NK-92 (cell line): Measurements from ENCODE around the gene ATG101.

Experiments used
- DNase-seq: peaks from one replicate; lab custom pipeline; 2025; ENCODE audit not compliant: unreplicated experiment; lab: John Stamatoyannopoulos, UW

The ATG101 gene, protein sequence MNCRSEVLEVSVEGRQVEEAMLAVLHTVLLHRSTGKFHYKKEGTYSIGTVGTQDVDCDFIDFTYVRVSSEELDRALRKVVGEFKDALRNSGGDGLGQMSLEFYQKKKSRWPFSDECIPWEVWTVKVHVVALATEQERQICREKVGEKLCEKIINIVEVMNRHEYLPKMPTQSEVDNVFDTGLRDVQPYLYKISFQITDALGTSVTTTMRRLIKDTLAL

DNA sequence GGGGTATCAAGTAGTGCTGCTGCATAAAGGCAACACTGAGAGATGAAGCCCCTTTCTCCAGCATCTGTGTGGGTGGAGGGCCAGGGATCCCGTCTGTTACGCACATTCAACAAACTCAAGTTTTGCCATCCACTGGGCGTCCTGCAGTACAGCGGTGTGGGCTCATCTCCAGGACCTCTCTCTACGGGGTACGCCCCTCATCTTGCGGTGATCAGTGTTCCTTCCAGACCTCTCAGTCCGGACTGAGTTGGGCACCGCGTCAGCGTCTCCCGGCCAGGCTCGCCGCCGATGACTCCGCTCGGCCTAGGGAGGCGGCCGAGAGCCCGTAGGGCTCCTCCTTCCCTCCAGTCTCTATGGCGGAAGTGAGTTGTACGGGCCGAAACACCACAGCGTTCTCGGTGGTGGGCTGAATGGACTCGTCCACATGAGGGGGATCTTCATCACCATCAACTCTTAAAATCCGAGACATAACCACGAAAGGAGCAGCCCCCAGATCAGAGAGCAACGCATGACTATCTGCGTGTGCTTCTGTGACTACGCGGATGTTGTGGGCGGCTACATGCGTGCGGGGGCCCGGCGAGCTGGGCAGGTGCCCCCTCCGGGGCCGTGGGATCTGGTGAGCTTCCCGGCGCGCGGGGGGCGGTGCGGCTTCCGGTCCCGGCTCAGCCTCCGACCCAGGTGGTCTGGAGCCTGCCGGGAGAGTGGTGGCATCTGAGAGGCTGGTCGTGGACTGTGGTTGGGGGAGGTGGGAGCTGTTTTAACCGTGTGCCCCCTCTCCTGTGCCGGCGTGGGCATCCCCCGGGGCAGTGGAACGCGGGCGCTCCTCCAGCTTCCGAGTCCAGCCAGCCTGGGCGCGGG, at the start of gene ATG101:
TSS of gene ATG101 (plus strand) at position 652 of the 858 bp plus-strand sequence. CDS start 3,673 bp downstream, outside the sequence.
- DNase-seq = peak; percentile 25

DNA sequence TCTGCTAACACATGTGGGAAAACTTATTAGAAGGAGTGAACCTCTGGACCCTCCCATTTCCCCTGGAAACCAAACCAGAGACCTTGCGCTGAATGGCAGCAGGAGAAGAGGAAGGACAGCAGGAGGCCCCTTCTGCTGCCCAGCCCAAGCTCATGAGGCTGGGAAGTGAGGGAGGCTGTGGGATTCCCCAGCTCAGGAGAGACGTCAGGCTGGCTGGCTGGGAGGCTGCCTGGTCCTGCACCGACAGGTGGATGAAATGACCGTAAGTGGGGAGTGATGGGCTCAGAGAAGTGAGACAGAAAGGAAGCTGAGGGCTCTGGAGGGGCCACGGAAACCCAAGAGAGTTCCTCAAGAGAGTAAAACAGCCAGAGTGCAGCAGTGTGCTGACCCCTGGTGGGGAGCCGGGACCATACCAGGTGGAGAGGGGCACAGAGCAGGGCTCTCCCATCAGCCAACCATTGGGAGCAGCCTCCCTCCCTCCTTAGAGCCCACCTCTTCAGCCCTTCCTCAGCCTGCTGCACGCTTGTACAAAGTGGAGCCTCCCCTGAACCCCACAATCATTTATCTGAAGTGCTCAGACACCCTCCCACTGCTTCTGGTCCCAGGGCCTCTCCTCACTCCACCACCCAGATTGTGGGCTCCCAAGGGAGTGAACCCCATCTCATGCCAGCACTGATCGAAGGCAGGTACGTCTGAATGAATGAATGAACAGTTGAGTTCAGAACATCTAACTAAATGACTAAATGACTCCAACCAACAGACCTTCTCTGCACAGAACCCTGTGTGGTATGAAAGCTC, 49.0 kb upstream of the ATG101 start:
- DNase-seq = no peak

DNA sequence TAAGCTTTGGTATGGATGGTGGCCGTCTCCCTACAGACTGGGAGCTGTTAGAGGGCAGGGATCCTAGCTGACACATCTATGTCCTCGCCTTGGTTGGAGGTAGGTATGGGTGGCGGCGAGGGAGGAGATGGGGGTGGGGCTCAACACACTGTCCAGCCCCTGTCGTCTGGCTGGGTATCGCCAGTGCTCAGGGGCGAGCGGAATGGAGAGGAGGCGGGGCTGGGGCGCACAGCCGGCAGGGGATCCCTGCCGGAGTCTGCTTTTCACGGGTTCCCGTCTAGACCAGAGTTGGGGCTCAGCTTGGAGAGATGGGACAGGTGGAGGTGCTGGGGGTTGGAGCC, 47.0 kb upstream of the ATG101 start:
- DNase-seq = no peak

DNA sequence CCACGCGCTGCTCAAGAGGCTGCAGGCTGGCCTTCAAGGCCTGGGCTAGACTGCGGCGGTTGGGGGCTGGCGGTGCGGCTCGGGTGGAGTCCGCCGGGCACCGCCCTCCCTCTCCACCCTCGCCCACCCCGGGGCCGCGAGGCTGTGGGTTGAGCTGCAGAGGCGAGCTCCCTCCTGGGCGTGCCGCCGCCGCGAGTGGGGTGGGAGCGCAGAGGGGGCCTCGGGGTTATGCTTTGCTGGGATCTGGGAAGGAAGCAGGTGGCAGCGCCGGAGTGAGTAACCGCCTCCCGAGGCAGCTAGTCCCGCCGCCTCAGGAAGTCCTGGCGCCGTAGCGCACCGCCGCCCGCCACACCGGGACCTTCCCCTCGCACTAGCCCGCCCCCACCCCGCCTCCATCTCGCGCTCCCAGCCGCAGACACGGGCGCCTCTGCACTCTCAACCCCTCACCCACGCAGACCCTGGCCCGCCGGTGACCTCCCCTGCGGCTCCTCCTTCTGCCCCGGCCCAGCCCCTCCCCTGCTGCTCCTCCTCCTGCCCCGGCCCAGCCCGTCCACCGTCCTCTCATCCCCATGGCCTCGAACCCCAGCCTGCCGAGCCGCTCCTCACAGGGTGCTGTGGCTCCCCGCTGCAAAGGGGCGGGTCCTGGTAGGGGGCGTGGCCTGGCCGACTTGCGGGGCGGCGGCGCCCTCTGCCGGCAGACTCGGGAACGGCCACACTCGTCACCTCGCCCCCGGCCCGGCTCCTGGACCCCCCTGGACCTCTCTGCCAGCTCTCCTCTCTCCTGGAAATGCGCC, 46.4 kb upstream of the ATG101 start:
- peak; percentile 33 for DNase-seq

DNA sequence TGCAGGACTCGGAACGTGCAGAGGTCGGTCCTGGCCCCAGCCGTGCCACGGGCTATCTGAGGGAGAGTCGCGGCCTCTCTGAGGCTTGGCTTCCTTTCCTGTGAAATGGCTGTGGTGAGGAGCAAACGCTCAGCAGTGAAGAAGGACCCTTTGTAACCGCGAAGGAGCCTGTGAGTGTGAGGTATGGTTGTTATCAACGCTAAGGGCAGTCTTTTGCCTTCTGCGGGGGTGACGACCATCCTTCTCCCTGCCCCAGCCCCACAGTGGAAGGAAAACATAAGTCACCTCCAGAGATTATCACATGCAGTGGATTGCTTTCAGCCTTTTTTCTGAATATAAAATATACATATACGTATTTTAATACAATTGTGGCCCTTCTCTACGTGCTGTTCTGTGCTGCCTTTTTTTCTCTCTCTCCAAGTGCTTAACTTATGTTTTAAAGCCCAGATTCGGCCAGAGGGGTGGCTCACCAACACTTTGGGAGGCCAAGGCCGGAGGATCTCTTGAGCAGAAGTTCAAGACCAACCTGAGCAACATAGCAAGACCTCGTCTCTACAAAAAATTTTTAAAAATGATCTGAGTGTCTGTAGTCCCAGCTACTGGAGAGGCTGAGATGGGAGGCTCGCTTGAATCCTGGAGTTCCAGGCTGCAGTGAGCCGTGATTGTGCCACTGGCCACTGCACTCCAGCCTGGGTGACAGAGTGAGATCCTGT, 45.6 kb upstream of the ATG101 start:
- DNase-seq = no peak

DNA sequence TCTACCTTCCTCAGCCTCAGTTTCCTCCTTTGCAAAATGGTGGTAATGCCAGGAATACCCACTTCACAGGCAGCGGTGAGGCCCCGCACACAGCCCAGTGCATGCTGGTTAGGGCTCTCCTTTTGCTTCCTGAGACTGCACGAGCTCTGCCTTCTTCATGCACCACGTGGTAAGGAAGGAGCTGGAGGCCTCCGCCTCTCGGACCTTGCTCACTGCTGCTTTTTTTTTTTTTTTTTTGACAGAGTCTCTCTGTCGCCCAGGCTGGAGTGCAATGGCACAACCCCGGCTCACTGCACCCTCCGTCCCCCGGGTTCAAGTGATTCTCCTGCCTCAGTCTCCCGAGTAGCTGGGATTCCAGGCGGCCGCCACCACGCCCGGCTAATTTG, 44.9 kb upstream of the ATG101 start:
- DNase-seq = no peak

DNA sequence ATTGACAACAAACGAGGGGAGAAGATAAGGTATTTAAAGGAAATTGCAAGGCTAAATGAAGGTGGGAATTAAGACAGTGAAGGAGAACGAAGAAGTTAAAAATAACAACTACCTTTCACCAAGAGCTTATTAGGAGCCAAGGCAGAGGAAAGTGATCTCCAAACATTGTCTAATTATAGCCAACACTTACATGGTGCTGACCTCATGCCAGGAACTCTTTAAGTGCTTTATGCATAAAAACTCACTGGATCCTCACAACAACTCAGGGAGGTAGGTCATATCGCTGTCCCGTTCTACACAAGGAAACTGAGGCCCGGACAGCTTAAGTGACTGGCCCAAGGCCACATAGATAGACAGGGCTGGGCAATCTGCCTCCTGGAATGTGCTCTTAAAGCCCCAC, 43.5 kb upstream of the ATG101 start:
- DNase-seq = no peak

DNA sequence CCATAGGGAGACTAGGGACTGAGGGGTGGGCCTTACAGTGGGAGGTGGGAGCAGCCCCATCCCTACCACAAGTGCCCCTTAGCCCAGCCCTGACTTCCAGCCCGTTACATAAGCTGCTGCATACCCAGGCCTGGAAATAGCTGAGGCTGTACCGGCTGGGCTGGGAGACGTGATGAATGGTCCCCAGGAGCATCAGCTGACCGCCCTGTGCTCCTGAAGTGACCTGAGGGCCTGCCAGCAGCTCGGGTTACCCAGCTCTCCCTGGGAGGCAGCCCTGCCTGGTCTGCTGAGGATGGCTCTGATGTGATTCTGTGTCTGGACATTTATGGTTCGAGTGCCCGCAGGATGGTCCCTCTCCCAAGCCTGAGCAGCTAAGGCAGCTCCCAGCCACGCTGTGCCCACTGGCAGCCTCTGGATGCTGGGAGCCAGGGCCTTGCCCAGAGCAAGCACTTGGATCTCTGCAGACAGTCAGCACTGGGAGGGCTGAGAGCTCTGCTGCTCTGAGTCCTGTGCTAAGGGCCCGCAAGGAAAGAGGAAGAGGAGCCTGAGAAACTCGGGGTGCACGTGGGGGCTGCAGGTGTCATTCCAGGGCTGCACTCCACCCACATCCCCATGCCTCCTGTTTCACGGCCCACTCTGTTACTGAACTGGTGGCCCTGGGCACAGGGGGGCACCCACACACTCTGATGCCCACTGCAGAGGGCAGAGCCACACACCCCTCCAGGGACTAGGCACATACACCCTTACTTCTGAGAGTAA, 42.5 kb upstream of the ATG101 start:
- DNase-seq = no peak

DNA sequence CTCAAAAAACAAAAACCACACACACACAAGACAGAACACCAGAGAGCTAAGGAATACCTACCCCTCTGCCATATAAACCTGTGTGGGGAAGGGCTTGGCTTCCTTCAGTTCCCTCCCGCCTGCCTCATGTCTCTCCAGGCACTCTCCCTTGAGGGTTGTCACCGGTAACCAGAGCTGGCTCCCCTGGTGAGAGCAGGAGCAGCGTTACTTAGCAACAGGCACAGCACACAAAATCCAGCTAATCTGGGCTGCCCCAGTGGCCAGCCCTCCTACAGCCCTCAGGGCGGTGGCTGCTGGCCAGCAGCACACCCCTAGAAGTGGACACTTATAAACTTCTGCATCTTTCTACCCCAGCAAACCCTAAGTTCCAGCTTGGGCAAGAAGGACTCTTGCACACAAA, 40.1 kb upstream of the ATG101 start:
- no peak for DNase-seq

DNA sequence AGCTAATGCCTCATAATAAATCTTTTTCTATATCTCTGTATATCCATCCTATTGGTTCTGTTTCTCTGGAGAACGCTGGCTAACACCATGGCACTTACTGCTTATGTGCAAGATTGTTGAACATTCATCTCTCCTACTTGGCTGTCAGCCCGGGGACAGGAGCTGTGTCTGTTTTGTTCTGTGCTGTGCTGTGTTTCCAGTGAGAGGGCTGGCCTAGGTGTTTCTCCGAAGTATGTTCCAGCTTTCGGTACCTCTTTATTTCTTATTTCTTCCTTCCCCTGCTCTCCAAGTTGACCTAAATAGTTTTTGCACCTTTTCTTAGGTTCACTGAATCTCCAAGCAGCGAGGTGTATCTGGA, 37.4 kb upstream of the ATG101 start:
- no peak for DNase-seq

DNA sequence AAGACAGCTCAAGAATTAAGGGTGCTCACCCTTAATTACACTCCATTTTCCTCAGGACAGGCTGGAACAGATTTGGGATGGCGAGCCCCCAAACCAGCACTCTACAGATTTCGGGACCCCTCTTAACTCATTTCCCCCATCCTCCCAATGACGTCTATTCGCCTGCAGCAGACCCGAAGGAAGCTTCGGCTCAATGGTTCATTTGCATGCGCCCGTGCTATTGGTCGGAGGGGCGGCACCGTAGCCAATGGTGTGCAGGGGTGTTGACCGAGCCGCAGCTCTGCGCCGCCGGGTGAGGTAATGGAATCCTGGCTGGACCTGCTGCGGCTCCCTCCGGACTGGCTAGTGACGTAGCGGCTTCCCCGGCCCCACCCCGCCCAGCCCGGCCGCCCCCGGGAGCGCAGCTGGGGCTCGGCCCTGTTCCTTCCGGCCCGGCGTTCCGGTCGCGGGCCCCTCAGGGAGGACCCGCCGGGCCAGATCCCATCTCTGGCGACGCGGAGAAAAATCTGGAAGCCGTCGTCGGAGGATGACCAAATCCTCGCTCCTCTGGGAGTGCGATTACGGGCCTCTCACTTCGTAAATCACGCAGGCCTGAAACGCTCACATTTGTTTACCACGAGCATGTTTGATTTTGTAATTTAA, 36.9 kb upstream of the ATG101 start:
- DNase-seq = peak; percentile 31

DNA sequence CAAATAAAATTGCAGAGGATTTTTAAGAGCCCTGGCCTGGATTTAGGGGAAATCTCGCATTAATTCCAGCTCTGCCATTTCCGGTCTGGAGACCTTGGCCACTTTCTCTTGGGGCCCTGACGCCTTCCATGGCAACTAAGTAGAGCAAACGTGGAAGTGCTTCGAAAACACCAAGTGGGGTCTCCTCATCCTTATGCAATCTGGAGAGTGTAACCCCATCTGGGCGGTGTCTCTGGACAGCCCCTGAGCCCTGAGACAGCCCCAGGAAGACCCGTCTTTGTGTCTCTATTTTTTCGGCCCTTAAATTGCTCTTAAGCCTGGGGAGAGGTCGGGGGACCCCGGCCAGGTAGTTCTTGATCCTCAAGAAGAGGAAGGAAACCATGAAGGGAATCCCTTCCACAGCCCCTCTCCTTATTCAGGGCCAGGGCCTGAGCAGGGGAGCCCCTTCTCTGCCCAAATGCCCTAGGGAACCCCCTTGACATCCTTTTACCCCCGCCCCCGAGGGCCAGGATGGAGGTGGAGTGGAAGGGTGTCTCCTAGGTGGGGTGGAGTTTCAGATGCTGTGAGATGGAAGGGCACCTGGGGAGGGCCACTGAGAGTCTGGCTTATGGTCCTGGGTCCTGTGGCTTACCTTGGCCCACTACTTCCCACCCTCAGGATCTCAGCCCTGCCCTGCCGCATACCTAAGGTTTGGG, 36.2 kb upstream of the ATG101 start:
- no peak for DNase-seq

DNA sequence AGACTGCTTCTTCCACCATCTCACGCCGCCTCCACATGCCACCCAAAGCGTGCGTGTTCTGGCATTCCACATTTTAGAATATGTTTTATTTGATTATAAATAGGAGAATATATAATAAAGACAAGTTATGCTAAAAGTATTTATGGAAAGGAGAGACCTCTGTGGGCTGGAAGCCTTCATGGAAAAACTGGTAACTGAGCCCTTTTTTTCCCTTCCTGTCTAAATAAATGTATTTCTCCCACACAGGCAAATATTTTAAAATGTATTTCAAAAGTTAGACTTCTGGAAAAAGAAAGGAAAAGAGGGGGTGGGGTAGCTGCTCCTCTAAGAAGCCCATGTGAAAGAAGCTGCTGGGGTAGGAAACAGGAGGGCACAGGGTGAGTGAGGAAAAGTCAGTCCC, 34.6 kb upstream of the ATG101 start:
- DNase-seq = no peak

DNA sequence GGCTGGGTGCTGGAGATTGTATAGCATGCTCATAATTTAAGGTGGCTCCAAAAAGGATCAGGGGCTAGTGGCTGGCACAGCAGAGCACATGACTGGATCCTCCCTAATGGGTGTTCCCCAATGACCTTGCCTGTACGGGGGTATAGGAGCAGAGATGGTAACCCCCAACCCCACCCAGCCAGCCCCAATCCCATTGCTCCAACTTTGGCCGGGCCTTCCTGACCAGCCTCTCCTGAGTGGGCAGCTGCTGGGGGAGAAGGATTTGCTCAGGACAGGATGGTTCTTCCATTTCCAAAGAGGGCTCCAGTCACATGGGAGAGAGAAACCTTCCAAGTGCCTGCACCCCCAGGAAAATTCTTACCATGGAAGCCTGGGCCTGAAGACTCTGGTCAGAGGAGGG, 33.9 kb upstream of the ATG101 start:
- no peak for DNase-seq

DNA sequence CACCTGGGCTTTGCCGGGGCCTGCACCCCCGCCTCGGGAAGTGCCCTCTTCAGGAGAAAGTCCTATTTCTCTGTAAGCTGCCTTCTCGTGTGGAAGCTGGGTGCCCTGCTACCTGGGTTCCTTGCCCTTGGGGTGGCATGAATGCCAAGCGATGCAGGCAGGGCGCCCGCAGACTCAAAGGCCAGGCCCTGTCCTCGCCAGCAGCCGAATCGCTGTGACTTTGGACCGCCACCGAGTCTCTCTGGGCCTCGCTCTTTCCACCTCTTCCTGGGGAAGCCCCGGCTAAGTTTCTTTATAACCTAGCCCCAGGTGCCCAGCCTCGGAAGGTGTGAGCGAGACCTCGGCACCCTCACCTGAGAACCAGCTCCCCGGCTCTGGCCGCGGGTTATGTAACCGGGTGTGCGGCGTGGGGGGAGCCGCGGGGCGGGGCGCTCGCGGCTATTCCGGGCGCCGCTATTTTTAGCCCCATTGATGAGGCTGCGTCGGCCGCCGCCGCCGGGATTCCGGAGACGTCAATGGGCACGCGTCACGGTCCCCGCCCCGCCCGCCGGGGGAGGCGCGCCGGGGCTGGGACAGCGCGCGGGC, 33.1 kb upstream of the ATG101 start:
- DNase-seq = peak; percentile 20

DNA sequence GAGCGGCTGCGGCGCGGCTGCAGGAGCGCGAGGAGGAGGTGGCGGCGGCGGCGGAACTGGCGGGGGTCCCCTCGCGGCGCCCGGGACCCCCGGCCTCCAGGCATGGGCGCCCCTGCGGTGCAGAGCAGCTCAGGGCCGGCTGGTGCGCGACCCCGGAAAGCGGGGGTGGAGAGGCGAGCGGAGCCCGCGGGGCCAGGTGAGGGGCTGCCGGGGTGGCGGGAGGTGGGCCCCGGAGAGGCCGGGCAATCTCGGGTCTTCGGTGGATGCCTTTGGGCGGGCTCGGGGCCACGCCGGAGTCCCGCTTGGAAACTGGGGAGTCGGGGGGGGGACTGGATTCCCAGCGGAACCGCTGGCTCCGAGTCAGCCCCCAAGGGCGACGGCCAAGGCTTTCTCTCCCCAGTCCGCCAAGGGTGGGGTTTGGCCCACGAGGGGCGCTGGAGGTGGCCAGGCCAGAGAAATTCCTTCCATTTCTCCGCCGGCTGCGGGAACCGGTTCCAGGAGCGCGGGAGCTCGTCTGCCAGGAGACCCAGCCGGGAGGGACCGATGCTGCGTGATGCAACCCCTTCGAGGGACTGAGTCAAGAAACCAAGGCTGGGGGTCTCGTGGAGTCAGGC, 32.4 kb upstream of the ATG101 start:
- DNase-seq = no peak

DNA sequence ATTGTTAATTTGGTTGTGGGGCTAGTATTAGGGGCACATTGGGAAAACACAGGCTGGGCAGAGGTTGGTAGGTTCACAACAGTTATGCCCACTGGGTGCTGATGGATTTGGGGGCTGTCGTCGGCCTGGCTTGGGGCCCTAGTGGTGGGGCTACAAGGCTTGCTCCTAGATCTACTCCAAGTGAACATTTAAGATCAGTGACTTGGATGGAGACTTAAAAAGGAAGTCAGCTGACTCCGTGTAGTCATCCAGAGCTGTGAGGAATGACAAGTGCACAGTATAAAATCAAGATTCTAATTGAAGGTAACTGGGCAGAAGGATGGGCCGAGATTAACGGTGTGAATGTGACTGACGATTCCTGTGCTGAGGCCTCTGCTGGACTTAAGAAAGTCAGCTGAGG, 31.3 kb upstream of the ATG101 start:
- DNase-seq = no peak

DNA sequence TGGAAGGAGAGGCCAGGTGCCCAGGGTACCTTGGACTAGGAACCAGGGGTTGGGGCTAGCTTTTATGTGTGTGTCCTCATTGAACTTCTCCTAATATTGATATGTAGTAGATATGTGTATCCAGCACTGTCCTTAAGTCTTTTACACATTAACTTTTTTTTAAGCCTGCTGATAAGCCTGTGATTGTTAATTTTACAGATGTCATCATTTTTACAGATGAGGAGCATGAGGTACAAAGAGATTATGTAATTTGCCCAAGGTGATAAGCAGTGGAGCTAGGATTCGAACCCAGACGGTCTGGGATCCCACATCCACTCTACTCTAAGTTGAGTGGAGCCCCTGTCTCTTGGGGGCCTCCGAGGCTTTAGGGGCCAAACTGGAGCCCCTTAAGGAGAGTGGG, 28.7 kb upstream of the ATG101 start:
- no peak for DNase-seq
